Activated naive CD4-positive, alpha-beta T cell treated with Interleukin-2 at 50 U/mL for 16 hours (primary cell): ENCODE data around the gene SLC12A7.
"Not testable (repeated sequence)": the region's sequence is repeated elsewhere in the genome, so short reads cannot be mapped to it uniquely, and the experiment has no call there.

ENCODE experiments used
- DNase-seq: peaks from one replicate; pipeline ENCODE4 v3.0.0-alpha.2; 2020

Gene SLC12A7

DNA sequence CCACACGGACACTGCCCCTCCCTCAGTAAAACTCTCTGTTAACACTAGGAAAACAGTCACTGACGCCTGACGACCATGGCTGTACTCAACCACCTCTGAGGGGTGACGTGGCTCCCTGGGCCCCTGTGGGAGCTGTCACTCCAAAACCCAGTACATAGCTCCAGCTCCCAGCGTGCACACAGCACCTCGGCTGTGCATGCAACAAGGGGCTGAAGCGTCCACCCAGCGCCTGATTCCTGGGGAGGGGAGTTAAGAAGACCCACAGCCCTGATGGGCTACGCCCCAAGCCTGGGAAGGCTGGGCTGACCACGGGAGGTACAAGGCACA is 36.3 kb downstream of the SLC12A7 start:
- no peak for DNase-seq

GRCh38 chr5:1074816-1075554 is 36.9 kb downstream of the SLC12A7 start:
- no peak for DNase-seq

DNA sequence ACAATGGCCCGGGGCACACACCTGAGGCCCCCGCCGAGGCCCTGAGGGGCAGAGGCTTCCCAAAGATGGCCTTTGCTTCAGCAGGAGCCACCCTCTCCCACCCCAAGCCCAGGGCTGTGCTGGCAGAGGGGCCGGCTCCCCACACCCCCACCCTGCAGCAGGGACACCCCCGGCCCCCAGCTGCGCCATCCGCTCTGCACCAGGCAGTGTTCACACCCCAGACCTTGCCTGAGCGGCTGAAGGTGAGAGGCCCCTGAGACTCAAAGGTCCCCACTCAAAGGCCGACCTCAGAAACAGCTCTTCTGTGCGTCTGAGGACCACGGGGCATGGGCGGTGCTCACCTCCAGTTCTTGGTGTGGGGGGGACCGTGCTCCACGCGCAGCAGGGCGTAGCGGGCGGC is 37.6 kb downstream of the SLC12A7 start:
- no peak for DNase-seq

GRCh38 chr5:1073239-1074102 is 38.4 kb downstream of the SLC12A7 start:
- DNase-seq = no peak

GRCh38 chr5:1069720-1070088 is 42.2 kb downstream of the SLC12A7 start:
- no peak for DNase-seq

GRCh38 chr5:1068895-1069719 is 42.8 kb downstream of the SLC12A7 start:
- DNase-seq = no peak

- DNase-seq = no peak
Measured at GRCh38 chr5:1068204-1068894, 43.5 kb downstream of the SLC12A7 start.

- DNase-seq = no peak
Measured at GRCh38 chr5:1067141-1068121, 44.4 kb downstream of the SLC12A7 start.

DNA sequence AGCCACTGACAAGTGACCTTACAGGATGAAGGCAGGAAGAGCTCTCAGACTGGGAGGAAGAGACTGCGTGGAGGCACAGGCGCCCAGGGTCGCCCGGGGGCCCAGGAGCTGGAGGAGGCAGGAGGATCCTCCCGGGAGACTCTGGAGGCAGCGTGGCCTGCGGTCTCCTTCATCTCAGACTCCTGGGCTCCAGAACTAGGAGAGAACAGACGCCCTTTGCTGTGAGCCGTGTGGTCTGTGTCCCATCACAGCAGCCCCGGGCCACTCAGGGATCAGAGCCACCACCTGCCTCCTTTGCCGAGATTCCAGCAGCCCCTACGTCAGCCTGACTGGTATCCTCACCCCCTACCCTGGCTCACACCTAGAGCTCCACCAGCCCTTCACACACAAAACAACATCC is 45.2 kb downstream of the SLC12A7 start:
- DNase-seq = no peak

GRCh38 chr5:1065891-1066650 is 45.8 kb downstream of the SLC12A7 start:
- no peak for DNase-seq

GRCh38 chr5:1065143-1065750 is 46.6 kb downstream of the SLC12A7 start:
- DNase-seq = no peak

DNA sequence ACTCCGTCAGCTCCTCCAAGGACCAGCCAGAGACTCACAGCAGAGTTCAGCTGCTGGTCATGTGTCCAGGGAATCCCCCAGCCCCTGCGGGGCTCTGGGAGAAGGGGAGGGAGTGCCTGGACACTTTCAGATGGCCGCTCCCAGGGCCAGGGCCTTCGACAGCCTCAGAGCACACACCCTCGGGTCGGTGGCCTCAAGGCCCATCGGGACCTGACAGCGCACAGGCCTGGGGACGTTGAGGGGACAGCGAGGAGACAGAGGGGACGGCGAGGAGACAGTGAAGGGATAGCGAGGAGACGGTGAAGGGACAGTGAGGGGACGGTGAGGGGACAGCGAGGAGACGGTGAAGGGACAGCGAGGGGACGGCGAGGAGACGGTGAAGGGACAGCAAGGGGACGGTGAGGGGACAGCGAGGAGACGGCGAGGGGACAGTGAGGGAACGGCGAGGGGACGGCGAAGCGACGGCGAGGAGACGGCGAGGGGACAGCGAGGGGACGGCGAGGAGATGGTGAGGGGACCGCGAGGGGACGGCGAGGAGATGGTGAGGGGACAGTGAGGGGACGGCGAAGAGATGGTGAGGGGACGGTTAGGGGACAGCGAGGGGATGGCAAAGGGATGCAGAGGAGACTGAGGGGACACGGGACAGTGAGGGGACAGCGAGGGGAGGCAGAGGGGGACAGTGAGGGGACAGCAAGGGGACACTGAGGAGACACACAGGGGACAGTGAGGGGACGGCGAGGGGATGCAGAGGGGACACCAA is 47.3 kb downstream of the SLC12A7 start:
- DNase-seq = no peak

- no peak for DNase-seq
Measured at GRCh38 chr5:1063661-1064382, 48.0 kb downstream of the SLC12A7 start.

DNA sequence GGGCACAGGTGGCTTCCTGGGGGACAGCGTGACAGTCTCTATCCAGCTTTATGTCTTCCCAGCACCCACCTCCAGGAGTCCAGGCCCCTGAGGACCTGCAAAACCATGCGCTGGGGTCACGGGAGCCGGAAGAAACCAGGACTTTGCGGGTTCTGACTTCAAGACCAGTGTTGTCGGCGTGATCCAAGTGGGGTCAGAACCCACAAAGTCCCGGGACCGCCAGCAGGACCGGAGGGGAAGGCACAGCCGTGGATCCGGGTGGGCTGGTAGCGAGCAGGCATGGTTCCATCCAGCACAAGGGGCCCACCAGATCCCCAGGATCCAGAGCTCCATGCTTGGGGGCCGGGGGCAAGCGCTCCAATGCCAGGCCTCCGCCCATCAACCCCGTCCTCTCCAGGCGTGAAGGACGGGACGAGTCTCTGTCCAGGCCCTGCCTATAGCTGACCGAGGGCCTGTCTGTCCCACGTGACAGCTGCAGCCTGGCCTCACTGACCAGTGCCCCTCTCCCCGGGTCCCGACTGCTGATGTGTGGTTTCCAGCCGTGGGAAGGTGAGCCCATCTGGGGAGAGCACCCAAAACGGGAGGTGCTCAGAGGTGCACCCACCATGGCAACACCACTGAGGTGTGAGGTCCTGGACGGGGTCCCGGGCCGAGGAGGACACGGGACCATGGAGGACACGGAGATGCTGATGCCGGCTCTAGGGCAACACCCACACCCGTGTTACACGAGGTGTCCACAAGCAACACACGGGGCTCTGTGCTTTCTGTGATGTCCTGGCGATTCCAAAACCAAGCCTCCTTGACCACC is 48.9 kb downstream of the SLC12A7 start:
- DNase-seq = no peak

DNA sequence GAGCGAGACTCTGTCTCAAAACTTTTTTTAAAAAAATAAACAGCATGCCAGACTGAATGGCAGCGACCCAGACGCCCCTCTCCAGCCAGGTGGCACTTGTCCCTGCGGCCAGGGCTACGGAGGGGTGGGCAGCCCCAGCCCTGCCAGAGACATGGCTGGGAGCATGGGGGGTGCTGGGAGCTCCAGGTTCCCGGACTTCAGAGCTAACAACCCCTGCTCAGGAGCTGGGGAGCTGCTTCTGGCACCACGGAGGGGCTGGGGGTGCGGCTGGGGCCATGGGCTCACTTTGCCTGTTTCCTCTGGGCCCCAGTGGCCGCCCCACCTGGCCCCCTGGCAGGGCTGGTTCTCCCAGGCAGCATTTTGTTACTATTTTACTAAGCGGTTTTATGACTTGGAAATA is 49.9 kb downstream of the SLC12A7 start:
- DNase-seq = no peak

- not testable (repeated sequence) for DNase-seq
Measured at GRCh38 chr5:1061292-1061691, 50.6 kb downstream of the SLC12A7 start.

DNA sequence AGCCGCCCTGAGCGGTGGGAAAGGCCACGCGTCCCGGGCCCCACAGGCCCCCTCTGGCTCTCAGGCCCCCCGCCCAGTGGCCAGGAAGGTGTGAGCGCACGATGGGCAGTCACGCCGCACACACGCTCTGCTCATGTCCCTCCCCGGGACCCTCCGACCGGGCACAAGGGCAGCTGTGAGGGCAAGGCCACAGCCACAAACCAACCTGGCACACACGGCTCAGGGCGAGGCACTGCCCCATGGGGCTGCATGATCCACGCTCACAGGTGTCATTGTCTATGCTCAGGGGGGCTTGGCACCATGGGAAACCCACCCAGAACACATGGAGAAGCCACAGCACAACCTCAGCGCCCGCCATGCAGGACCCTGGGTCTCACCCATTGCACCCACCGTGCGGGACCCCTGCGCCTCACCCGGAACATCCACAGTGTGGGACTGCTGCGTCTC is 51.3 kb downstream of the SLC12A7 start:
- no peak for DNase-seq

GRCh38 chr5:1059884-1060263 is 52.0 kb downstream of the SLC12A7 start:
- DNase-seq = no peak
